B cell (primary cell): ENCODE measurements around the gene PTCHD1. TPM values are rescaled to one million over a fixed set of nuclear protein-coding genes. Genes with fewer than 3 reads are reported as not detected.

Experiments used
- ATAC-seq: fragments of 200-7000 bp; cut with Tn5 transposase; one replicate; pipeline ENCODE4 v1.10.0; 2021; ENCODE audit warnings: low read depth, mild to moderate bottlenecking, moderate number of reproducible peaks, moderate library complexity
- CTCF ChIA-PET: fragments of 350-600 bp; sonication (Branson Sonifier 250); formaldehyde crosslinking; loops from one replicate; lab custom pipeline; 2021; ENCODE audit warnings: antibody characterized with exemption, inconsistent platforms; lab: Charles Lee
- POLR2A ChIA-PET: fragments of 350-600 bp; sonication (Branson Sonifier 250); formaldehyde crosslinking; loops from one replicate; lab custom pipeline; 2021; ENCODE audit warnings: antibody characterized with exemption; lab: Charles Lee
- DNase-seq: peaks from one replicate; pipeline ENCODE4 v3.0.0; 2013
- H2AFZ ChIP-seq: 2 replicates; pipeline ENCODE4 v1.6.1; 2012; ENCODE audit warnings: mild to moderate bottlenecking, low read depth, low read length; ENCODE audit not compliant: insufficient read depth, poor library complexity, severe bottlenecking
- H3K27ac ChIP-seq, 2 donors: 1 replicate in 1 of 2; 2 replicates in 1 of 2; pipeline ENCODE4 v1.5.1; 2012 to 2013; ENCODE audit warnings: low read length in 2 of 2, mild to moderate bottlenecking in 2 of 2, moderate library complexity in 1 of 2
- H3K27me3 ChIP-seq, 4 experiments: fragments of 200-600 bp in 1 of 4; sonication (generic) in 1 of 4; replicated peaks in 1 of 4; 1 replicate in 2 of 4; 2 replicates in 2 of 4; pipeline versions ENCODE4 v1.6.1 to v1.7.0; 2013 to 2016; ENCODE audit warnings: low read length in 3 of 4, mild to moderate bottlenecking in 2 of 4, mixed read lengths in 1 of 4, moderate library complexity in 1 of 4; ENCODE audit not compliant: insufficient read depth in 4 of 4, control insufficient read depth in 3 of 4; ENCODE audit errors: control extremely low read depth in 1 of 4
- H3K36me3 ChIP-seq, 2 experiments: replicated peaks in 1 of 2; 1 replicate in 1 of 2; 2 replicates in 1 of 2; pipeline versions ENCODE4 v1.6.1 to v1.7.1; 2013; ENCODE audit warnings: low read length in 1 of 2; ENCODE audit not compliant: insufficient read depth in 2 of 2, control insufficient read depth in 1 of 2; ENCODE audit errors: control extremely low read depth in 1 of 2, extremely low read depth in 1 of 2
- H3K4me1 ChIP-seq, 2 donors: fragments of 200-600 bp in 1 of 2; sonication (generic) in 1 of 2; 1 replicate in 1 of 2; 2 replicates in 1 of 2; pipeline versions ENCODE4 v1.5.1 to v1.6.1; 2013 to 2017; ENCODE audit warnings: low read length in 2 of 2; ENCODE audit not compliant: control insufficient read depth in 2 of 2, insufficient read depth in 2 of 2
- H3K4me2 ChIP-seq: replicated peaks from 2 replicates; pipeline ENCODE3; 2012; ENCODE audit warnings: mild to moderate bottlenecking, low read depth, low read length; ENCODE audit not compliant: poor library complexity, severe bottlenecking
- H3K4me3 ChIP-seq, 5 experiments: fragments of 200-600 bp in 1 of 5; sonication (generic) in 1 of 5; 1 replicate in 3 of 5; 2 replicates in 2 of 5; pipeline versions ENCODE4 v1.5.1 to v1.7.0; 2011 to 2016; ENCODE audit warnings: low read length in 4 of 5, mild to moderate bottlenecking in 4 of 5, low read depth in 2 of 5, control low read depth in 1 of 5, moderate library complexity in 1 of 5; ENCODE audit not compliant: insufficient read depth in 1 of 5; ENCODE audit errors: control extremely low read depth in 1 of 5, extremely low read depth in 1 of 5
- H3K79me2 ChIP-seq: fragments of 200-600 bp; sonication (generic); one replicate; pipeline ENCODE4 v1.6.0; 2016; ENCODE audit warnings: low read length; ENCODE audit not compliant: control insufficient read depth, insufficient read depth
- H3K9ac ChIP-seq: fragments of 200-600 bp; sonication (generic); 2 replicates; pipeline ENCODE4 v1.6.1; 2017; ENCODE audit warnings: mild to moderate bottlenecking, low read length, moderate library complexity
- H3K9me3 ChIP-seq, 3 donors: one replicate each; pipeline versions ENCODE4 v1.6.1 to v1.7.1; 2013; ENCODE audit warnings: low read length in 2 of 3; ENCODE audit not compliant: control insufficient read depth in 2 of 3, insufficient read depth in 1 of 3; ENCODE audit errors: control extremely low read depth in 1 of 3
- H4K20me1 ChIP-seq: 2 replicates; pipeline ENCODE4 v1.6.0; 2012; ENCODE audit warnings: mild to moderate bottlenecking, low read length; ENCODE audit not compliant: insufficient read depth, control insufficient read depth, poor library complexity, severe bottlenecking
- H3K27ac Mint-ChIP-seq: one replicate; pipeline ENCODE4 v1.8.0; 2021; ENCODE audit warnings: mixed read lengths
- H3K27me3 Mint-ChIP-seq: one replicate; pipeline ENCODE4 v1.8.0; 2021; ENCODE audit warnings: mixed read lengths
- H3K4me1 Mint-ChIP-seq: one replicate; pipeline ENCODE4 v1.8.0; 2021; ENCODE audit warnings: mixed read lengths
- H3K4me3 Mint-ChIP-seq: one replicate; pipeline ENCODE4 v1.8.0; 2021; ENCODE audit warnings: mixed read lengths
- H3K9me3 Mint-ChIP-seq: one replicate; pipeline ENCODE4 v1.8.0; 2022; ENCODE audit warnings: mixed read lengths; ENCODE audit not compliant: insufficient read depth
- EZH2 ChIP-seq: IDR thresholded peaks from 2 replicates; pipeline ENCODE4 v1.6.1; 2012; ENCODE audit warnings: borderline replicate concordance, low read depth, mild to moderate bottlenecking, moderate library complexity, low read length; ENCODE audit not compliant: insufficient read depth, poor library complexity, severe bottlenecking
- WGBS: methylation state at CpG from one replicate; pipeline ENCODE4 v1.1.5; 2013; ENCODE audit warnings: missing lambda C conversion rate; ENCODE audit not compliant: insufficient coverage; 5-methylcytosine and 5-hydroxymethylcytosine counted together
- intact Hi-C: fragments of 100-400 bp; cut with micrococcal nuclease; formaldehyde crosslinking; loops from one replicate; pipeline ENCODE4 v1.10.0; 2022
- polyA plus RNA-seq: library from polyadenylated mRNA; depleted of rRNA; stranded (reverse); fragments of >200 nt; gene quantifications from 2 replicates; pipeline ENCODE4 v1.2.3, GENCODE V29; 2012
- total RNA-seq, 2 donors: library from RNA; stranded (reverse); fragments of 120-200 nt in 1 of 2; gene quantifications; 1 replicate in 1 of 2; 2 replicates in 1 of 2; pipeline versions ENCODE4 v1.2.3 to v1.2.4, GENCODE V29; 2013 to 2022
- TF ChIP-seq, protein P1 (sequence below): fragments of 200-600 bp; IDR thresholded peaks from one replicate; pipeline ENCODE4 v1.8.0; 2022; ENCODE audit warnings: antibody characterized with exemption, mild to moderate bottlenecking

Gene PTCHD1
- total and polyA plus RNA-seq, 2 donors (not counting 1 experiment from before 2014, with no cell fraction given) = not detected

- Mint-ChIP-seq H3K27me3 (peaks cover 4% of the 10 kb centered on the region), H3K27ac (no peak overlapping the region), H3K4me1 (no peaks in the 10 kb centered on the region), H3K4me3 (no peak overlapping the region), H3K9me3 (no peaks in the 10 kb centered on the region)
- no peak for ATAC-seq
- Histone ChIP-seq H3K79me2 (no peaks in the 10 kb centered on the region), H3K4me2 (no peak overlapping the region), H2AFZ (no peak overlapping the region), H4K20me1 (no peaks in the 10 kb centered on the region), H3K4me3 (no peak overlapping the region), H3K9ac (no peak overlapping the region), H3K27me3 (no peaks in the 10 kb centered on the region), H3K9me3 (peaks cover 0 to 4% (median 0%) of the 10 kb centered on the region in 3 donors), H3K4me1 (no peaks in the 10 kb centered on the region), H3K27ac (no peak overlapping the region), H3K36me3 (no peaks in the 10 kb centered on the region)
- no CpG with 5 or more reads among the region's 1 CpG for WGBS
- TF ChIP-seq, protein P1, sequence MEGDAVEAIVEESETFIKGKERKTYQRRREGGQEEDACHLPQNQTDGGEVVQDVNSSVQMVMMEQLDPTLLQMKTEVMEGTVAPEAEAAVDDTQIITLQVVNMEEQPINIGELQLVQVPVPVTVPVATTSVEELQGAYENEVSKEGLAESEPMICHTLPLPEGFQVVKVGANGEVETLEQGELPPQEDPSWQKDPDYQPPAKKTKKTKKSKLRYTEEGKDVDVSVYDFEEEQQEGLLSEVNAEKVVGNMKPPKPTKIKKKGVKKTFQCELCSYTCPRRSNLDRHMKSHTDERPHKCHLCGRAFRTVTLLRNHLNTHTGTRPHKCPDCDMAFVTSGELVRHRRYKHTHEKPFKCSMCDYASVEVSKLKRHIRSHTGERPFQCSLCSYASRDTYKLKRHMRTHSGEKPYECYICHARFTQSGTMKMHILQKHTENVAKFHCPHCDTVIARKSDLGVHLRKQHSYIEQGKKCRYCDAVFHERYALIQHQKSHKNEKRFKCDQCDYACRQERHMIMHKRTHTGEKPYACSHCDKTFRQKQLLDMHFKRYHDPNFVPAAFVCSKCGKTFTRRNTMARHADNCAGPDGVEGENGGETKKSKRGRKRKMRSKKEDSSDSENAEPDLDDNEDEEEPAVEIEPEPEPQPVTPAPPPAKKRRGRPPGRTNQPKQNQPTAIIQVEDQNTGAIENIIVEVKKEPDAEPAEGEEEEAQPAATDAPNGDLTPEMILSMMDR = no peak
- no peak for TF ChIP-seq EZH2
- POLR2A ChIA-PET = no interaction called here
- no peak for DNase-seq
- intact Hi-C loops = no loop called here
- CTCF ChIA-PET = no interaction called here
Observed at GRCh38 chrX:23365541-23365940, 30.9 kb downstream of the PTCHD1 start.

DNA sequence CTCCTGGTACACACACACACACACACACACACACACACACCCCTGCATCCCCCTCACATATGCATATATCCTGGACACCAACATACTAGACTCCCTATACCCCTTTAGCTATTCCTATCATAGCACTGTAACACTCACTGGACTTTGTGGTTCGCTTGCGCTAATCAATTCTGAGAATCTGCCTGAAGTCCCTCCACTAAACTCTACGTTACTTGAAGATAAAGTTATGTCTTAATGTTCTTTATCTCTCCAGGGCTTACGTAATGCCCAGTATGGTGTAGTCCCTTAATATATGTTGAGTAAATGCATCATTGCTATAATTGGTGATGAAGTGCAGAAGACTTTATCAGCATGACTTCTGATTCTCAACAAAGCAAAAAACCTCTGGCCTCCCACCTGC lies 32.3 kb downstream of the PTCHD1 start:
- peaks cover 0 to 4% (median 0%) of the 10 kb centered on the region in 3 donors for H3K9me3 ChIP-seq
- no peak for DNase-seq
- Mint-ChIP-seq H3K27ac (no peak overlapping the region), H3K4me3 (no peak overlapping the region), H3K4me1 (no peaks in the 10 kb centered on the region), H3K9me3 (no peaks in the 10 kb centered on the region), H3K27me3 (no peaks in the 10 kb centered on the region)
- no peak overlapping the region for H2AFZ ChIP-seq
- H3K27ac ChIP-seq = no peak overlapping the region
- no peaks in the 10 kb centered on the region for H4K20me1 ChIP-seq
- H3K79me2 ChIP-seq = no peaks in the 10 kb centered on the region
- no peak overlapping the region for H3K4me2 ChIP-seq
- ChIA-PET POLR2A (no interaction called here), CTCF (no interaction called here)
- intact Hi-C loops = no loop called here
- H3K27me3 ChIP-seq = no peaks in the 10 kb centered on the region
- H3K4me1 ChIP-seq = no peaks in the 10 kb centered on the region
- TF ChIP-seq EZH2 = no peak
- TF ChIP-seq, protein P1 = no peak
- no peaks in the 10 kb centered on the region for H3K36me3 ChIP-seq
- no peak for ATAC-seq
- no peak overlapping the region for H3K4me3 ChIP-seq
- no peak overlapping the region for H3K9ac ChIP-seq
- WGBS = no CpG with 5 or more reads among the region's 4 CpGs
